ENCODE data around the gene KIF21A. TPM values are rescaled to one million over a fixed set of nuclear protein-coding genes. Genes with fewer than 3 reads are reported as not detected.
"Not testable (repeated sequence)": the region's sequence is repeated elsewhere in the genome, so short reads cannot be mapped to it uniquely, and the experiment has no call there.

The KIF21A gene
- total RNA-seq, 1 donor from 2014 or later = 26.4 TPM

DNA sequence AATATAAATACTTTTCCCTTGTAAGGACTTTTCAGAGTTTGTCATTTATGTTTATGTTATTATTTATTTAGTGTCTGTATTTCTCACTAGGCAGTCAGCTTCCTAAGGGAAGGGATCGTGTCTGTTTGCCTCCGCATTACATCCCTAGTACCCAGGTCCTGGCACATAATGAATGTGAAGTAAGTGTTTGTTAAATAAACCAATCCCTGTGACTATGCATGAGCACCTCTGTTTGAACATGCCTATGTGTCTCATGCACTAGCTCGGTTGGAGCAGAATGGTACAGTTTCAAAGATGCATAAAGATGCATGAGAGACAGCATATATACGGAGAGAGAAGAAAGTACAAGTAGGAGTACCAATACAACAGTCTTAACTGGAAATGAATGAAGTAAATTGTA lies 99.3 kb downstream of the KIF21A start:
- DNase-seq (ENCODE audit: low spot score) = no peak

- no peak for DNase-seq (ENCODE audit: low spot score)
Measured at GRCh38 chr12:39341761-39342160, 101.2 kb downstream of the KIF21A start.

GRCh38 chr12:39341179-39341578 lies 101.7 kb downstream of the KIF21A start:
- no peak for DNase-seq (ENCODE audit: low spot score)

DNA sequence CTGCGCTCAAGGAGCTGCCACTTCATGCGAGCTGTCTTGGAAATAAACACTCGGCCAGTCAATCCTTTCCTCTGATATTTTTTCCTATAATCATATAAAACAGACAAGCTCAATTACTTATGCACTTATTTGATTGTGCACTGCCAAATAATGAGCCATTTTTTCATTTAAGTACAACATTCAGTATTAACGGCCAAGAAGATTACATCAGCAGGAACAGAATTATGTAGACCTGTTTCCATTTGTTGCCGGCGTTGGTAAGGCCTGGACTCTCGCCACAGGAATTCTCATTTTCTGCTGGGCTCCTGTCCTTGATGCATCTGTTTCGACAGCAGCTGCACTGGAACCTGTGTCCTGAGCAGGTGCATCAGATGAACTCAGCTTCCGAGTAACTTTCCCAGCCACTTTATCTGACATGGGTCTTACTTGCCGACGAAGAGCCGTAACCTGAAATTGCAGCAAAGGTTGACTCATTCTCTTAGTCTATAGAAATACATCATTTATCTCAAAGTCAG lies 110.2 kb downstream of the KIF21A start:
- DNase-seq (ENCODE audit: low spot score) = no peak

DNA sequence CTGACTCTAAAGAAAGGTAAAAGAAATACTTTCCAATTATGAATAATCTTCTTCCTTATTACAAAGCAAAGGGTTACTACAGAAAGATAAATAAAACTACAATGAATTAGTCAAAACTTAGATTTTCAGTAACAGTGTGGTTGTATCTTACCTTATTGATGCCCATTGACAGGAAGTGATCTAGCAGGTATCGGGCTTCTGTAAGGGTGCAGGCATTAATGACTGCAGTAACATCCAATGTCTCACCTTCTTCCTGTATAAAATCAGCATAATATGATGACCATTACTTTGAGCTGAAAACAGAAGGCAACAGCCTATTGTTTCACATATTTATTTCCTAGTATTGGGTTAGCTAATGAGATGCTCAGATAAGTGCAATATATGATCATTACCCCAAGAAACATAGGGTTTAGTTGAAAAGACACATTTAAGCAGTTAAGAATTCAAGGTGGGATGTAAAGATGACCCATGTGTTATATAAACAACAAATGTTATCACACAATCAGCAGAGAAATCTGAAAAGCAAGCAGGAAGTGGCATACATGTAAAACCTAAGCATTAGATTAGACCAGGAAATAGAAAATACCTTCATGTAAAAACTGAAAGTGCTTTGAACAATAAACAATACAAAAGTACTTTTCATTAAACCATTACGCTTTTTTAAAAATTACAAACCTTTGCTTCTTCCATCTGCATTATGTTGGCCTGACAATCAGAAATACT lies 111.2 kb downstream of the KIF21A start:
- no peak for DNase-seq (ENCODE audit: low spot score)

DNA sequence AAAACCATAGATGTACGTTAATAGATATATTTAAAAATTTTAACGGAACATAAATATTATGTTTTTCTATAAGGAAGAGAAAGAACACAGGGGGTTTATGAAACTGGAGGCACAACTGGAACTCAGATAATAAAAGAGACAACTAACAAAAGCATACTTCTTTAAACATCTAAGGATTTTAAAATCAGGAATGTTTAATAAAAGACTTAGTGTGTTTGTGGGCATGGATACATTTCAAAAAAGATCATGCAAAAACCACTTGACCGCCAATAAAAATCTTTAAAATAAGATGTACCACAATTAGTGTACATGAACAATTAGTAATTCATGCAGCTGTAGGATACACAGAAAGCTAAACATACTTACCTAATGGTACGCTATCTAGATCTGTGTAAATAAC lies 113.0 kb downstream of the KIF21A start:
- no peak for DNase-seq (ENCODE audit: low spot score)

GRCh38 chr12:39329018-39329417 lies 113.9 kb downstream of the KIF21A start:
- no peak for DNase-seq (ENCODE audit: low spot score)

DNA sequence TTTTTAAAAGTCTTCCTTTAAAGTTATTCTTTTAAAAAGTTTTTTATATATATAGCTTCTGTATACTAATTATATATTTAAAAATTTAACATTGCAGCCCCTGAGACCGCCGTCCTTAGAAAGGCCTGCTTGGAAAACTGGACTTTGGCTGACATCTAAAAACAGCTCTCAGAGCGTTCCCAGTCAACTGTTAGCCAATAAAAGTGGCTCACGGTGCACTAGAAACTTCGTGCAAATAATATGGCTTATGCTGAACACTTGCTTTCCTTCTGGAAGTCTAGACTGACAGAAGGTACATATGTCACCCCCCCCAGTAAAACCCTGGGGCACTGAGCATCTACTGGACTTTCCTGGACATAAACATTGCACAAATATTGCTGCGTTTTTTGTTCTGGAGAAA lies 115.0 kb downstream of the KIF21A start:
- no peak for DNase-seq (ENCODE audit: low spot score)

DNA sequence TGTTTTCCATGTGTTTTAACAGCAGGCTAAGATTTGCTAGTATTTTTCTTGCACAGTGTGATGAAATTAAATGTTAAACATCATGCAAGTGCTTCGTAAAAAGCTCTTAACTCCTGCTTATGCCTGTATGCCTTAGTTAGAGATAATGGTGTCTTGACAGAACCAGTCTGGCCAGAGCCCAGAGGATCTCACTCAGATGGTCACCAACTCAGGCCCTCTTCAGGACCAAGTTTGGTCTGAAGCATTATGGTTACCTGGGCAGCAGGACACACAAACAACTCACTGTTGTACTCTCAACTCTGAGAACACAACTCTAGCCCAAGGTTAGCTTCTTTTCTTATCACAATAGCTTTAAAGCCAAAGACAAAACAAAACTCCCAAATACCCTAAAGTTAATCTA lies 115.4 kb downstream of the KIF21A start:
- DNase-seq (ENCODE audit: low spot score) = no peak

DNA sequence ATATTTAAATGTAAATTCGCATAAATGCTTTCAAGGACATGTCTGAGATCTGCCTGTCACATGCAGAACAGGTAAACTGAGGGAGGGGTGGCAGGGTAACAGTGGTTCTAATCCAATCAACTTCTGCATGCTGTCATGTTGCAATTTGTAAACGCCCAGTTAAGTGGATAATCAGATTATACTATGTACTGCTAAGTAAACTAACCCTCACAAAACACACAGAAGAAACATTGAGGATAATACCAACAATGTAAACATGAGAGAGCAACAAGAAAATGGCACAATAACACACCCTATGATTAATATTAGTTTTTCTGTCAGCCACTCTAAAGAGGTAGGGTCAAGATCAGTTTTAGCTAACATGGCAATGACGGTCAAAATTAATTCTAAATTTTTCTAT lies 123.7 kb downstream of the KIF21A start:
- DNase-seq (ENCODE audit: low spot score) = no peak

DNA sequence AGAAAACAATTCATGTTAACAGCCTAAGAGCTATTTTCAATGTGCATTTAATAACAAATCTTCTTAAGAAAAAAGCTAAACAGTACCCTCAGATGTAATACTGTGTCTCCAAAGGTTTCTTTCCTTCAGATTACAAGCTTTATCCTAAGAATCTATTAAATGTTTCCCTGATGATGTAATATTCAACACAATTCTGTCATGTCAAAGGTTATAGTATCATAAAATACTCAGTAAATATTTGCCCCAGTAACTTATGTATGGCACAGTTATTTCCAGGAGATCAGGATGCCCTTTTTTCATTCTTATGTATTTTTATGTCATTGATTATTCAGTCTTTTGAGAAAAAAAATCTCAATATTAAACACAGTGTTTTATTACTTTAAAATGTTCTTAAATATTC lies 128.4 kb downstream of the KIF21A start:
- DNase-seq (ENCODE audit: low spot score) = no peak

- no peak for DNase-seq (ENCODE audit: low spot score)
Measured at GRCh38 chr12:39309516-39309915, 133.4 kb downstream of the KIF21A start.

DNA sequence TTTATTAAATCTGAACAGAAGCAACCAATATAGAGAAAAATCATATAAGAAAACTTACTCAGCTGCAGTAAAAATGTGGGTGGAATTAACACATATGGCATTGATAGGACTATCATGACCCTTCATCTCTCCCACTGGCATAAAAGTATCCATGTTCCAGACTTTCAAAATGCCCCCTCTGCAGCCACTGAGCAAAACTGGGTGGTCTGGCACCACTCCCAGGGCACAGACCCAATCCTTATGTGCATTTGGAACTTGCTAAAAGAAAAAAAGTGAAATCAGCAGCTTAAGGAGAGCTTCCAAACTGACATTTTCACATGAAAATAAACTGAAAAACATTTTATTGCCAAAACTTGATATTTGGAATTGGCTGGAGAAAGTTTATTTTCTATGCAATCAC lies 141.5 kb downstream of the KIF21A start:
- no peak for DNase-seq (ENCODE audit: low spot score)

DNA sequence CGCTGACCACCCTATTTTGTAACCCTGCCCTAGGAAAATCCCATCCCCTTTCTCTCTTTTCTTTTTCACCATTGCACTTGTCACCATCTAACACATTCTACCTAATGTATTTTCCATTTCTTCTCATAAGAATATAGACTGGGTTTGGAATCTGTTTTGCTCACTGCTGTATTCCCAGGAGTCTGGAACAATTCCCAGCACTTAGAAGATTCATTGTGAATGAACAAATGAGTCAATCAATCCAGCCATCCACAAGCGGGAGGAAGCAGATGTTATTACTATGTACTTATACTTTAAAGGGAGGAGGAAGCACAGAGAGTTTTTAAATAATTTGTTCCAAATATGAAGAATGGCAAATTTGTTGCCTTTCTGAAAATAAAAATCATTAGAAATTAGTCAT lies 142.1 kb downstream of the KIF21A start:
- no peak for DNase-seq (ENCODE audit: low spot score)

DNA sequence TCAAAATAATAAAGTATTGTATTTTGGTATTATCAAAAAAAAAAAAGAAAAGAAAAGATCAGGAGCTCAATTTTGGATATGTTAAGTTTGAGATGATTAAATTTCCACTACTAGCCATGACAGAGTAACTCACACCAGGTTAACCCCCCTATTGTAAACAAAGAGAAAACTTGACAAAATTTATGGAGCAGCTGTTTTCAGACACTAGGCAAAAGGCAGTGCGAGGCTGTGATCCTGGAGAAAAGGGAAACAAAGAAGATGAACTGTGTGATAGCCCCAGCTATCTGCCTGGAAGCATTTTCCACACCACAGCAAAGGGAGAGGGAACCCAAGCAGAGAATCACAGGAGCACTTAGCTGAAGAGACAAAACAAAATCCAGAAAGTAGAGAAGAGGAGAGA lies 145.0 kb downstream of the KIF21A start:
- DNase-seq (ENCODE audit: low spot score) = no peak

- DNase-seq (ENCODE audit: low spot score) = no peak
Measured at GRCh38 chr12:39296496-39296895, 146.4 kb downstream of the KIF21A start.

GRCh38 chr12:39295593-39295992 lies 147.3 kb downstream of the KIF21A start:
- not testable (repeated sequence) for DNase-seq (ENCODE audit: low spot score)

- no peak for DNase-seq (ENCODE audit: low spot score)
Measured at GRCh38 chr12:39294715-39295114, 148.2 kb downstream of the KIF21A start.

- no peak for DNase-seq (ENCODE audit: low spot score)
Measured at GRCh38 chr12:39292125-39292630, 150.7 kb downstream of the KIF21A start.

DNA sequence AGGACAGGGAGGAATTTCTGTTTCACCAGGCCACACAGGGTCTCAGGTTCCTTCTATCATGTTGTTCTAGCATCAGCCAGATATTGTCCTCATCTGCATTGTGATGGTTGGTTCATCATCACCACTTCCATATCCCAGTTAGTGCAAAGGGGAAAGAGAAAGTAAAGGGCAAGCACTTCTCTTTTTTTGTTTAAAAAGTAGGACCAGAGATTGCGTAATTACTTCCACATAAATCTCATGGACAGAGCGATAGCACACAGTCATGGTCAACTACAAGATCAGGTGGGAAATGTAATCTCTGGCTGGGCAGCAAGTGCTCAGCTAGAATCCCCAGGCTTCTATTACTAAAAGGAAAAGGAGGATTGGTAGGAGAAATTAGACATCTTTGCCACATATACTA lies 155.1 kb downstream of the KIF21A start:
- no peak for DNase-seq (ENCODE audit: low spot score)

DNA sequence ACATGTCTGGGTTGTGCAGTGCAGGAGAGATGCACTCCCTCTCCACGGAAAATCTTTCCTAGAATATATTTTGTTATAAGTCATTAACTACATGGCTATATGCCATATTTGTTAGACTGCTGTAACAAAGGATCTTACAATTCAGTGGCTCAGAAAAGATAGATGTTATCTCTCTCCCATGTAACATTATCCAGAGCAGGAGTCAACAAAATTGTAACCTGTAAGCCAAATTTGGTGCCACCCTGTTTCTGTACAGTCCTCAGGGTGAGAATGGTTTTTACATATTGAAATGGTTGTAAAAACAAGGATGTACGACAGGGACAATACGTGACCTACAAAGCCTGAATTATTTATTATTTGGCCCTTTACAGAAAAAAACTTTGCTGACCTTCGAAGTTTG lies 155.5 kb downstream of the KIF21A start:
- DNase-seq (ENCODE audit: low spot score) = no peak

- no peak for DNase-seq (ENCODE audit: low spot score)
Measured at GRCh38 chr12:39278426-39278825, 164.5 kb downstream of the KIF21A start.

- DNase-seq (ENCODE audit: low spot score) = no peak
Measured at GRCh38 chr12:39277416-39277815, 165.5 kb downstream of the KIF21A start.

DNA sequence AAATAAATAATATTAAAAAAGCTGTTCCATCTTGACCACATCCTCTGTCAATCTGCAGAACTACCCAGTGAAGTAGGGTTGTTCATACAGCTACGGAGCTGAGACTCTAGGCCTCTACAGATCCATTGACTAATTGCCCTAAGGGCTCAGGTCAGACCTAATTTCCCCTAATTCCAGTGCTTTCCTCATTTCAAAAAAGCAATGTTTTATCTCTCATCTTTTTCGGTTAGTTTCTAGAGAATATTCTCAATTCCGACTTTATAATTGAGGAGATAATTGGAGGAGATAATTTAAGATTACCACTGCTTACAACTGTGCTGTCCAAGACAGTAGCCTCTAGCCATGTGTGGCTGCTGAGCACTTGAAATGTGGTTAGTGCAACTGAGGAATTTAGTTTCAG lies 167.1 kb downstream of the KIF21A start:
- DNase-seq (ENCODE audit: low spot score) = no peak

All from mucosa of gallbladder (tissue), 1 donor.